GM19438 (cell line): ENCODE data around the gene FIGNL1.

Source experiments
- ATAC-seq: cut with Tn5 transposase; IDR thresholded peaks from one replicate; pipeline ENCODE4 v1.9.1; 2021; ENCODE audit warnings: low read depth; ENCODE audit not compliant: unreplicated experiment

FIGNL1 gene

GRCh38 chr7:50431722-50432305 is 18.3 kb downstream of the FIGNL1 start:
- ATAC-seq = no peak

DNA sequence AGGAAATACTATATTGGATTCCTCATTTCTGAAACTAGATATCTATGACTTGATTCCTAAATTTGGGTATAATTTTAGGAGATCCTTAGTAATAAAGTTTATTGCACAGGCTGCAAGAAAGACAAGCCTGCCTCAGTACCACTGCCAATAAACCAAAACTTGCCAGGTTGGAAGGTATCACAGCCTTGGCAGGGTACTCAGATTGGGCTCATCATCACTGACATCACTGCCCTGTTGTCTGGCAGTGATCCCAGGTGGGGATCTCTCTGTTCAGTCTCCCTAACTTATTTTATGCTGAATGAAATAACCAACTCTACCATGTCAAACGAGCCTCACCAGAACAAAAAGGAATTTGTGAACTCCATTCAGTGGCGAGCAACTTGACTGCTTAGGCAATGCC is 18.8 kb downstream of the FIGNL1 start:
- no peak for ATAC-seq

GRCh38 chr7:50428911-50429310 is 21.2 kb downstream of the FIGNL1 start:
- ATAC-seq = no peak

GRCh38 chr7:50427518-50427917 is 22.6 kb downstream of the FIGNL1 start:
- no peak for ATAC-seq

DNA sequence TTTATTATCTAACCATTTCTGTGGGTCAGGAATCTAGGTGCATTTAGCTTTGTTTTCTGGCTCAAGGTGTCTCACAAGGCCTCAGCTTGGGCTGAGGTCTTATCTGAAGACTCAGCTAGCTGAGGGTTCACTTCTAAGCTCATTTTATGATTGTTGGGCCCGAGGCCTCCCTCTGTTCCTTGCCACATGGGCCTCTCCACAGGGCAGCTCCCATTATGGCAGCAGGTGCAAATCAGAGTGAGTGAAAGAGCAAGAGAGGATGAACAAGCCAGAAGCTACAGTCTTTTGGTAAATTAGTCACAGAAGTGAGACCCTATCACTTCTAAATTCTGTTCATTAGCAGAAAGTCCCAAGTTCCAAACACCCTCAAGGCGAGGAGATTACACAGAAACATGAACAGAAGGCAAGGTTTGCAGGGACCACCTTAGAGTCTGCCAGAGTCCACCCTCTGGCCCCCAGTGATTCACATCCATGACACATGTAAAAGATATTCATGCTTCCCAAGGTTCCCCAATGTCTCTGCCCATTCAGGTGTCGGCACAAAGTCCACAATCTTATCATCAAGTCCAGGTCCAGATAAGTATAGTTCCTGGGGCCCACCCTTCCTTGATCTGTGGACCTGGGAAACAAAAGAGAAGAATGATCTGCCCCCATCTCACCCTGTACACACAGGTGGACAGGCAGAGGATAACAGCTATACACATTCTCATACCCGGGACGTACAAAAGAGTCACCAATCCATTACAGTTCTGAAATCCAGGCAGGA is 23.7 kb downstream of the FIGNL1 start:
- no peak for ATAC-seq

DNA sequence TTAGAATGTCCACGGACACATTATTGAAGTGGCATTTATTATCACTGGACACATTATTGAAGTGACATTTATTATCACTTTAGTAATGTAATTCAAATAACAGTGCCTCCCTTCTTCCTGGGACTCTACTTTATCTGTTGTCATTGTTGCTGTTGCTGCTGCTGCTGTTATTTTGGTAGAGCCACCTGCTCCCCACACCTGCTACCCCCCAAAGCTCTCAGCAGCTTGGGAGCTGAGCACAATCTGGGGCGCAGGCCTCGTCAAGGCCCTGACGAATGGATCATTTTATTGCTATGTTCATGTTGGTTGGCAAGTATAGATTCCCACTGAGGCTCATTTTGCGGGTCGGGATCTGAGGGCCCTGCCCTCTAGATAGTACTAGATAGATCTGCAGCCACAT is 24.8 kb downstream of the FIGNL1 start:
- ATAC-seq = no peak

- no peak for ATAC-seq
Observed at GRCh38 chr7:50423860-50424259, 26.3 kb downstream of the FIGNL1 start.

GRCh38 chr7:50422858-50423257 is 27.3 kb downstream of the FIGNL1 start:
- ATAC-seq = no peak

DNA sequence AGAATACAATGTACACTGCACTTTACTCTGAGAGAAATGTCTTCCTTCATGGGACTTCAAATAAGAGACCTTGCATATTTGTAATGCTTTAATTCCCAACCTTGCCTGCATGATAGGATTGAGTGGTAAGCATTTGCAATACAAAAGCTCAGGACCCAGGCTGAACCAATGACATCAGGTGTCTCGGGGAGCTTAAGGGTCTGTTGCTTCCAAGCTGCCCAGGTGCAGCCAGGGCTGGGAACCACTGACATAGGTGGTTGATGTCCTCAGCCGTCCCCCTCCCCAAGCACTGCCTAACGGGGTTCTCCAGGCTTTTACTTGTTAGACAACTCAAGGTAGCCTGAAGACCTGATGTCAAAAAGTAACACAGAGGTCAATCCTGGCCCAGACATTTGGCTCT is 29.1 kb downstream of the FIGNL1 start:
- ATAC-seq = no peak

GRCh38 chr7:50418526-50419290 is 31.4 kb downstream of the FIGNL1 start:
- no peak for ATAC-seq

GRCh38 chr7:50418086-50418515 is 32.0 kb downstream of the FIGNL1 start:
- peak; percentile 73 for ATAC-seq

- ATAC-seq = peak; percentile 83
Observed at GRCh38 chr7:50416527-50417182, 33.5 kb downstream of the FIGNL1 start.

DNA sequence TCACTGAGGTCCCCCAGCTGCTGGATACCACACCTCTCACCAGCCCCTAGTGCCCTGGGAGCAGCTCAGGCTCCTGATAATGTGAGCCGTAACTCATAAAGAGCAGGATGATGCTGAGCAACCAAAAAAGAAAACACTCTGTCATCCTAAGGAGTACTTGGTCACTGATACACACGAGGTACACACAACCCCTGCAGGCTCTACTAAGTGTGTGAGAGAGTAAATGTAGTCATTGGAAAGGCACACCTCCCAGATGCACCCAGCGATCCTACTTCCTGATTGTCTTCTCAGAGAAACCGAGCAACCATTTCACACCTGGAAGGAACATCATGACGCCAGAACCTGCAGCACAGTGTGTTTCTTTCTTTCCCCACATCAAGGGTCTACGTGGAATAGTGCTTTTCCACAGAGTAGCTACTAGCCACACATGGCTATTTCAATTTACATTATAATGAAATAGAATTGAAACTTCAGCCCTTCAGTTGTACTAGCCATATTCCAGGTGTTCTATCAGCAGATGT is 34.2 kb downstream of the FIGNL1 start:
- no peak for ATAC-seq

DNA sequence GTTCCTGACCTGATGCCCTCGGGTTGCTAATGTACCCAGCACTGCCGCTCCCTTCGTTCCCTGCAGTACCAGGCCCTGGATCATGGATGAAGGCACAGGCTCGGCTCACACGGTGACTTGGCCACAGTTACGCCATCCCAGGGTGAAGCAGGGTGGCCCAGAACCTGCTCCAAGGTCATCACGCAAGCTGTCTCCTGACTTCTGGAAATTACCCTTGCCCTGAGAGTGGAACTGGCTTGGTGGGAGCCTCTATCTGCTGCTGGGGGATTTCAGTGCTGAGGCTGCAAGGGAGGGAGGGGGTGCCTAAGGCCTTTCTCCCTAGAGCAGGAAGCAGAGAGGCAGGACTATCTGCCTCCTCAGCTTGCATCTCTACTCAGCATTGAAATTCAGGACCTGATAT is 36.6 kb downstream of the FIGNL1 start:
- ATAC-seq = no peak

DNA sequence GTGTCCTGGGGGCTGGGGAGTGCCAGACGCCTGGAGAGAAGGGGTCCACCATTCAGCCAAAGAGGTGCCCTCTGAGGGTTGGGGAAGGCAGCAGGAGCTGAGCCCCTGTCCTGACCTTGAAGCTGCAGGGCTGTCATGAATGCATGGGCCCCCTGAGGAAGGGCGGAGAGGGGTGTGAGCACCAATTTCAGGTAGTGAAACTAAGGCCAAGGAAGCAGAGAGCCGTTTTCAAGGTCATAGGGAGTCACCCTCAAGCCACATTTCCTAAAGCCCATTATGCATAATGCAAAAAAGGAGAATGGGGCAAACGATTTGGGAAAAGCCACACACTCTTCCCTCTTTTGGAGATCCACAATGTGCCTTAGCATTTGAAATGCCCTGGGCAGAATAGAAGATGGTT is 37.2 kb downstream of the FIGNL1 start:
- no peak for ATAC-seq

DNA sequence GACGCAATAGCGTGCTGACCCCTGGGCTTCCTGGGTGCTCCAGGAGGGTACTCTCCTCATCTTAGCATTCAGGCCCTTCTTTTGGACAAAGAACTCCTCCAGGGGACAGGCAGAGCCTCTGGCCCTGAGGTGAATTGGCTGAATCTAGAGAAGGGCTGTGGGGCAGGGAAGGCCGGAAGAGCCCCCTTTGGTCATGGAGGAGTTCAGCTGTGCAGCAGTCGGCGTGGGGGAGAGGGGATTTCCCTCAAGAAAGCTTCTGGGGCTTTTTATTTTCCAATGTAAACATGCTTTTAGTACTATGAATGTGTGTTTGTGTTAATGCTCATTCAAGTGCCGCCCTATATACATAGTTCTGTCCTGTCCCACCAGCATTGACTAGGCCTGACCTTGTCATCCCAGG is 38.8 kb downstream of the FIGNL1 start:
- no peak for ATAC-seq

DNA sequence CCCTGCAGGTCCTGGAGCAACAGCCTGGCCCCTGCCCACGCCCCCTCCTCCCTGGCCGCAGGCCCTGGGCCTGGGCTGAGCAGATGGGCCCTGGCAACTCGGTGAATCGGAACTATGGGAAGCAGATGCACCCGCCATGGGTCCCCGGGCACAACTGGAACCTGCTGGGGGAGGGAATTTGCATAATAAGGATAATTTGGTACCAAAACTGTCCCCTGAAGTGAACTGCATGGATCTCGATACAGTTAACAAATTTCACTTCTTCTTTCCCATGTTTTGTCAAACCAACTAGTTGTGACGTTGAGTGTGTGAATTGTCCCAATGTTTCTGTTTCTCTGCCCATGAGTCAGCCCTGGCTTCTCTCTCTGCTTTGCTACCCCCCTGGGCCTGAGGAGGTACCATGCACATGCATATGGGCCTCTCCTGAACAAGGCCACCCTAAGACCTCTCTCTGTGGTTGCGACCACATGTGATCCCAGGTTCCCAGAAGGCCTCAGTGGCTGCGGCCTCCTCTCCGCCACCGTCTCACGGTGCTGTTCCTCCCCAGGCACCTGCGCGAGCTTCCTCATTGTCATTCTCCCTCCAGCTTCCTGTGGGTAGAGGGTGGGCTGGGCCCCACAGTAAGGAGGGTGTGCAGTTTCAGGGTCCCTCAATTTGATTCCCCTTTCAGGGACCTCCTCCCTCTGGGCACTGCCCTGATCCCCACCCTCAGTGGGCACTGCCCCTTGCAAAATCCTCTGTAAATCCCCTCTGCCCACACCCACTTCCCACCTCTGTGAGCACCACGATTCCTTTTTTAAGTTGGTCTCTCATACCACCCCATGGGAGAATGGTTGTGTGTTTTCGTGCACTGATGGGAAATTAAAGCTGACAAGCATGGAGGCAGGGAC is 40.0 kb downstream of the FIGNL1 start:
- peak; percentile 57 for ATAC-seq

GRCh38 chr7:50406935-50407334 is 43.2 kb downstream of the FIGNL1 start:
- no peak for ATAC-seq

GRCh38 chr7:50405221-50405620 is 44.9 kb downstream of the FIGNL1 start:
- no peak for ATAC-seq

GRCh38 chr7:50404392-50404791 is 45.8 kb downstream of the FIGNL1 start:
- no peak for ATAC-seq
